HFF-Myc (cell line): Measurements from ENCODE around the gene ACP4.
"Not testable (repeated sequence)": the region's sequence is repeated elsewhere in the genome, so short reads cannot be mapped to it uniquely, and the experiment has no call there.

ENCODE experiments used
- DNase-seq: peaks from one replicate; pipeline ENCODE4 v3.0.0-alpha.2; 2011; ENCODE audit warnings: low read depth; ENCODE audit errors: extremely low read depth
- H3K4me3 ChIP-seq: replicated peaks from 2 replicates; pipeline ENCODE4 v1.5.1; 2011; ENCODE audit warnings: low read depth, mild to moderate bottlenecking, control low read depth, low read length
- TF ChIP-seq, protein P1 (sequence below): IDR thresholded peaks from 2 replicates; pipeline ENCODE4 v1.5.1; 2012; ENCODE audit warnings: mild to moderate bottlenecking, low read depth, low read length, control low read depth; ENCODE audit errors: missing control alignments

The ACP4 gene

DNA sequence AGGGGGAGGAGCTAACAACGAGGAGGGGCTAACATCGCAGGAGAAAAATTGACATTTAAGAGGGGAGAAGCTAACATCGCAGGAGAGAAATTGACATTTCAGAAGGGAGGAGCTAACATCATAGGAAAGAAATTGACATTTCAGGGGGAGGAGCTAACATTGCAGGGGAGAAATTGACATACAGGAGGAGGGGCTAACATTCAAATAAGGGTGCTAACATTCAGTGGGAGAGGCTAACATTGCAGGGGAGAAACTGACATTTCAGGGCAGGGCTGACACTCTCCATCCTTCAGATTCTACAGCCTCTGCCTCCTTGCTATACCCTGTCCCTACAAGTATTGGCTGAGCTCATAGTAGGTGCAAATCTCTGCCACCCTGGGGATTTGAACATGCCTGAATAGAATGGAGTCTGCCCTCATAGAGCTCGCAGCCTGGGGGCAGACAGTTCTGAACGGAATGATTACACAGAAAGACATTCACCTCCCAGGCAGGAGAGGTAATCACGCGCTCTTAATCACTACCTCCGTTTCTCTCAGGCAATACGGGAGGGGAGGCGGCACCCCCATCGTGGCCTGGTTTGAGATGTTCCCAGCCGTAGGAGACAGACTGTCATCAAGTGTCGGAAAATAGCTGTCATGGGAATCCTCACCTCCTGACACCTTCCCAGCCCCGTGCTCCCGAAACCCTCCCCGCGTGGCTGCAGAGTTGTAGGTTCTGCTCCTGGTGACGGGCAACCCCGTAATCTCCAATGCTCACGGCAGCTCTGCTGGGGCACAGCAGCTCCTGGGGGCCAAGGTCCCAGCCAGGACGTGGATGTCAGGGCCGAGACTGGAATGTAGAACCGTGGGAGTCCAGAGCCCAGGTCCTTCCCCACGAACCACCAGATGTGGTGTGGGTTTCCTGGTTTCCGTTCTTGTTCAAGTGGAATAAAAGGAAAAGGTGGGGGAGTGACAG, 10.4 kb upstream of the ACP4 start:
- no peak overlapping the region for H3K4me3 ChIP-seq
- TF ChIP-seq, protein P1, sequence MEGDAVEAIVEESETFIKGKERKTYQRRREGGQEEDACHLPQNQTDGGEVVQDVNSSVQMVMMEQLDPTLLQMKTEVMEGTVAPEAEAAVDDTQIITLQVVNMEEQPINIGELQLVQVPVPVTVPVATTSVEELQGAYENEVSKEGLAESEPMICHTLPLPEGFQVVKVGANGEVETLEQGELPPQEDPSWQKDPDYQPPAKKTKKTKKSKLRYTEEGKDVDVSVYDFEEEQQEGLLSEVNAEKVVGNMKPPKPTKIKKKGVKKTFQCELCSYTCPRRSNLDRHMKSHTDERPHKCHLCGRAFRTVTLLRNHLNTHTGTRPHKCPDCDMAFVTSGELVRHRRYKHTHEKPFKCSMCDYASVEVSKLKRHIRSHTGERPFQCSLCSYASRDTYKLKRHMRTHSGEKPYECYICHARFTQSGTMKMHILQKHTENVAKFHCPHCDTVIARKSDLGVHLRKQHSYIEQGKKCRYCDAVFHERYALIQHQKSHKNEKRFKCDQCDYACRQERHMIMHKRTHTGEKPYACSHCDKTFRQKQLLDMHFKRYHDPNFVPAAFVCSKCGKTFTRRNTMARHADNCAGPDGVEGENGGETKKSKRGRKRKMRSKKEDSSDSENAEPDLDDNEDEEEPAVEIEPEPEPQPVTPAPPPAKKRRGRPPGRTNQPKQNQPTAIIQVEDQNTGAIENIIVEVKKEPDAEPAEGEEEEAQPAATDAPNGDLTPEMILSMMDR: no peak
- DNase-seq: no peak

DNA sequence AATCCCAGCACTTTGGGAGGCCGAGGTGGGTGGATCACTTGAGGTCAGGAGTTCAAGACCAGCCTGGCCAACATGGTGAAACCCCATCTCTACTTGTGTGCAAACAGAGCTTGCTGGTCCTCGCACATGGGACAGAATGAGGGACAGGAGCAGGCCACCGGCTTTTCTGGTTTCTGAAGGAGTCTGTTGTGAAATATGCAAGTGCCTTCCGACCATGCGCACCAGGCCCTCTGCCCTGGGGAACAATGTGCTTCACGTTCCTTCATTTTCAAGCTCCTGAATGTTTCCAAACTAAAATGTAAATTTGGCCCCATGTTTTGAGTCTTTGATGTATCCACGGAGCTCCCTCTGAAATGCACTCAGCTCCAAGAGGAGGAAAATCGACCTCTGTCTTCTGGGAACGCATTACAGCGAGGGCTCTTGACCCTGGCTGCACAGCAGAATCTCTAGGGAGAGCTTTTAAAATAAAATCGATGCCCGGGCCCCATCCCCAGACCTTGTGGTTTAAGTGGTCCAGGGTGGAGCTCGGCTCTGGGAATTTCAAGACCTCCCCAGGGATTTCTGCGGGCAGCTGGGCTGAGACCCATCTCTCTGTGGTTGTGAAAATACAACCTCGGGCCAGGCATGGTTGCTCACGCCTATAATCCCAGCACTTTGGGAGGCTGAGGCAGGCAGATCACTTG, 9.3 kb upstream of the ACP4 start:
- H3K4me3 ChIP-seq: no peak overlapping the region
- TF ChIP-seq, protein P1: no peak
- DNase-seq: no peak

DNA sequence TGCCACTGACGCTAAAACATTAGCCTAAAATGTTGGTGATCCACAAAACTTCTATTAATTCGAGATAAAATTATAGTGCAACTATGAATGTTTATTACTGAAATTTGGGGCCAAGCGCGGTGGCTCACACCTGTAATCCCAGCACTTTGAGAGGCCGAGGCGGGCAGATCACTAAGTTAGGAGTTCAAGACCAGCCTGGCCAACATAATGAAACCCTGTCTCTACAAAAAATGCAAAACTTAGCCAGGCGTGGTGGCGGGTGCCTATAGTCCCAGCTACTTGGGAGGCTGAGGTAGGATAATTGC, 6.4 kb upstream of the ACP4 start:
- DNase-seq, H3K4me3 ChIP-seq: not testable (repeated sequence)

DNA sequence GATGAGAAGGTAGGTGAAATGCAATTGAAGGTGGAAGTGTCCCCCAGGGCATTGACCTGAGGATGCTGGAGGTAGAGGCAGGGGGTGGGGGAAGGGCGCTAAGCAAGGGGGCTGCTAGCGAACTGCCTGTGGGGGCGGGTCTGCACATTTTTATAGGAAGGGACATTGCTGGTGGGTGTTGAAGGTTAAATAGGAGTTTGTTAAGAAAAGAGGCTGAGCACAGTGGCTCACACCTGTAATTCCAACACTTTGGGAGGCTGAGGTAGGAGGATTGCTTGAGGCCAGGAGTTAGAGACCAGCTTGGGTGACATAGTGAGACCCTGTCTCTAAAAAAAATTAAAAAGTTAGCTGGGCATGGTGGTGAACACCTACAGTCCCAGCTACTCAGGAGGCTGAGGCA, 5.5 kb upstream of the ACP4 start:
- no peak overlapping the region for H3K4me3 ChIP-seq
- TF ChIP-seq, protein P1: no peak
- no peak for DNase-seq

DNA sequence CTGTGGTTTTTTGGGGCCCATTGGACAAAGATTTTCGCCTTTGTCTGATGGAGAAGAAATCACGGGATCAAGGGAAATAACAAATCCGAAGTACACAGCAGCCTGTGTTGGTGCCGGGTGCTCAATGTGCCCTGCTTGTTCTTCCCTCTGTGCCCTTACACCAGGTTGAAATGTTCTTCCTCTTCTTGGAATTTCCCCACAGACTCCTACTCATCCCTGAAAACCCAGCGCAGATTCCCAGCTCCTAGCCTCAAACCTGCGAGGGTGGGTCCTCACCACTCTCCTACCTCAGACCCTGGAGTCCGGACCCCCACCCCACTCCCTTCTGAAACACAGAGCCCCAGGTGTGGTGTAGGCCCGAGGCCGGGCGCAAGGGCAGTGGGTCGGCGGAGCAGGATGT, 4.9 kb upstream of the ACP4 start:
- no peak for DNase-seq
- no peak overlapping the region for H3K4me3 ChIP-seq
- TF ChIP-seq, protein P1: no peak

DNA sequence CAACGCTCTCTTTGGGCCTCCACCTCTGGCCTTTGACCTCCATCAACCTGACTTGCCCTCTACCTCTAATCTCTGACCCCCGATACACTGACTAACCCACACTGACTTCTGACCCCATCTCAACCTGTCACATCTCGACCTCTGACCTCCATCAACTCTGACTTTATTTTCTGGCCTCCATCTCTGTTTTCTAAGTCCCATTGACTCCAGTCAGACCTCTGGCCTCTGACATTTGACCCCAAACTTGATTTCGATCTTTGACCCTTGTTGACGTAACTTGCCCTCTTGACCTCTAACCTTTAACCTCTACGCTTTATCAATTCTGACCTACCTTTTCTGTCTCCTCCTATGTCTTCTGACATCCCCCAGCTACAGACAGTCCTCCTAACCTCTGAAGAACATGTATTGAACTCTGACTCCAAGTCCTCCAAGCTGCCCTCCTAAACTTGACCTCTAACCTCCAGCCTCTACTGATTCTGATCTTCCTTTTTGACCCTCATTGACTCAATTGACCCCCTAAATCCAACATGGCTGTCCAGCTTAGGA, 780 bp downstream of the ACP4 start:
- TF ChIP-seq, protein P1: no peak
- DNase-seq: no peak
- no peak overlapping the region for H3K4me3 ChIP-seq

DNA sequence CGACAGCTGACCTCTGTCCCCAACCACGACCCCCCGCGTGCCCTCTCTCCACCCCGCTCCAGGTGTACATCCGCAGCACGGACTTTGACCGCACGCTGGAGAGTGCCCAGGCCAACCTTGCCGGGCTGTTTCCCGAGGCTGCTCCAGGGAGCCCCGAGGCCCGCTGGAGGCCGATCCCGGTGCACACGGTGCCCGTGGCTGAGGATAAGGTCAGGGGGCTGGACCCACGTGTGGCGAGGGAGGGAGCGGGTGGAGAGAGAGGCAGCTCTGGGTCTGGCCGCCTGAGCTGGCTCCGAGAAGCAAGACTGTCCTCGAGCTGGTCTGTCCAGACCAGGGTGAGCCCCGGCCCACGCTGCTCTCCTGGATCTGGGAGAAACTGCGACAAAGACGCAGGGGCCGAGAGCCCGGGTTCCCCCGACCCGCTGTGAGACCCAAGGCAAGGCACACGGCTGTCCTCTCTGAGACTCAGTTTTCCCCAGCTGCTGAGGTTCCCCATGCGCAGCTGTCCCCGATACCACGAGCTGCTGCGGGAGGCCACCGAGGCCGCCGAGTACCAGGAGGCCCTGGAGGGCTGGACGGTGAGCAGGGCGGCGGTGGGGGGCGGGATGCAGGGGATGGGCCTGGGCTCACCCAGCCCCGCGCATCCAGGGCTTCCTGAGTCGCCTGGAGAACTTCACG, 1.5 kb downstream of the ACP4 start:
- H3K4me3 ChIP-seq: no peak overlapping the region
- no peak for DNase-seq
- TF ChIP-seq, protein P1: no peak
